GM18502 (cell line): ENCODE data around the gene DCLK2.

ENCODE experiments used
- ATAC-seq: cut with Tn5 transposase; IDR thresholded peaks from one replicate; pipeline ENCODE4 v1.9.1; 2021; ENCODE audit warnings: mild to moderate bottlenecking; ENCODE audit not compliant: unreplicated experiment, poor library complexity

DCLK2 gene

GRCh38 chr4:150078041-150078578 is at the start of gene DCLK2:
Gene DCLK2, plus strand, starts transcription at chr4:150078445. Its CDS starts 583 bp downstream, at chr4:150079028.
- ATAC-seq: no peak

DNA sequence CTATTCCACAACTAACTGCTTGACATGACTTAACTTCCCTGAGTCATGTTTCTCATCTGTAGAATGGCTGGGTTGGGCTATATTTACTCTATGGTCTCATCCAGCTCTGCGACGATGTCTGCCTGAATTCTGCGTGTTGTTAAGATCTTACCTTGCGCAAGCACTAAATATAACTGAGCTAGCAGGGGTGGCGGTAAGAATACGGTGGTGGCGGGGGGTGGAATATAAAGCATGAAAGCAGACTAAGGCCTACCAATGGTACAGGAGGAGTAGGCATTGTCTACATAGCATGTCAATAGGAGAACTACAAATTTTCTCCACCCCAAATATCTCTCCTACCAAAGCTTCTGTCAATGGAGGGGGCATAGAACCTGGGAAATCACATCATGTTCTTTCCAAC is 45.7 kb upstream of the DCLK2 start:
- ATAC-seq: no peak

DNA sequence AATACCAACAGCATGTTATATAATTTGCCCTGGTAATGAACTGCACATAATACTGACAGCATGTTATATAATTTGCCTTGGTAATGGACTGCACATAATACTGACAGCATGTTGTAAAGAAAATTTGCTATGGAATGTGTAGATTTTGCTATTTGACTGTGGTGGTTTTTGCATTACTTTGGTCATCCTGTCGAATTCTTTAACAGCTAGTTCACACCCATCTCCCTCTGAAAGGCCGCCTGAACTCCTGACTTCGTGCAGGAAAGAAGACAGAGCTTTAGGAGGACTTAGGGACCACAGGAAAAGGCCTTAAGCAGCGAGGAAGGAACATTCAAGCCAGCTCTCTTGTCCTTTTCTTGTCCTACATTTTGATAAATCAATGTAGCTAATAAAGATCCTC is 45.2 kb upstream of the DCLK2 start:
- ATAC-seq: no peak

GRCh38 chr4:150033901-150034300 is 44.3 kb upstream of the DCLK2 start:
- no peak for ATAC-seq

GRCh38 chr4:150037251-150037856 is 40.9 kb upstream of the DCLK2 start:
- ATAC-seq: no peak

DNA sequence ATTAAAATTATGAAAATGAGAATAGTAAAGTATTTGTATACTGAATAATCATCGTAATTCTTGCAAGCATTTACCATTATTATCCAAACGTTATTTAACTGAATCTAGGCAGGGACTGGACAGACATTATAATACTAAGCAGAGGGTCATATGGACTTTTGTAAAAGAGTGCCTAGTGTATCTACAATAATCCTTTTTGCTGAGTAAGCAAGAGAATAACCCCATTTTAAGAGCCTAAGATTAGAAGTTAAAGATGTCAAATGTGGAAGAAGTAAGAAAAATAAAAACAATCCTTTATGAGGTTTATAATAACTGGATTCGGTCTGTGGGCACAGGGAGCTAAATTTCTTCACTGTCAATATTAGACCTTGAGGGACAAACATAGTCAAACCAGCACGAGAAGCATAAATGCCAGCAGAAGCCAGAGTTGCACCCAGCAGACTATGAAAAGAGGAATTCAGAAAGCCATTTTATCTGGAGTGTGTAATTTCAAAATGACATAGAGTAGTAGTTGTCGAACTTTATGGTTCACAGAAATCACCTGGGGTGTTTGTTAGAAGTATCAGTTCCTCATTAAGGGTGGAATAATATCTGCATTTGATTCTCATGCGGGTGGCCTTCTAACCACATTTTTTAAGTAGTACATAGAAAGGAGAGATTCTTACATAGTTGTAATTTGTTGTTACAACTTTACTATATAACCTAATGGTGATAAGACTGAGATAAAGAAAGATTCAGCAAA is 39.7 kb upstream of the DCLK2 start:
- ATAC-seq: peak; percentile 95

GRCh38 chr4:150039274-150040127 is 38.7 kb upstream of the DCLK2 start:
- ATAC-seq: peak; percentile 47

- no peak for ATAC-seq
Observed at GRCh38 chr4:150044517-150044916, 33.7 kb upstream of the DCLK2 start.

DNA sequence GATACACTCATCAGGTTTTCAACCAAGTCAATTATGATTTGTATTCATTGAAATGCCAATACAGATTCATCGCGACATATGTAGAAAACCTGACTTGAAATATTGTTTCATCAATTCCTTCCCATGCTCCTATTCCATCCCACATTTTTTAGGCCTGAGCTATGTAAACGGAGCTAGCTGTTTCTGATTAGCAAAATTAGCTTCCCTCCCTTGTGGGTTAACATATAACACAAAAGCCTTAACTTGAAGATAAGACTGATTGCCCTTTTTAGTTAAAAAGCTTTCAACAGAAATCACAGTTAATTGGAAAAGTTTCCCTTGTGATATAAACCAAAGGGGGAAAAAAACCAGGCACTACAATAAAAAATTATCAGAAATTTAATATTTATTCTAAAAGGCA is 32.8 kb upstream of the DCLK2 start:
- no peak for ATAC-seq

DNA sequence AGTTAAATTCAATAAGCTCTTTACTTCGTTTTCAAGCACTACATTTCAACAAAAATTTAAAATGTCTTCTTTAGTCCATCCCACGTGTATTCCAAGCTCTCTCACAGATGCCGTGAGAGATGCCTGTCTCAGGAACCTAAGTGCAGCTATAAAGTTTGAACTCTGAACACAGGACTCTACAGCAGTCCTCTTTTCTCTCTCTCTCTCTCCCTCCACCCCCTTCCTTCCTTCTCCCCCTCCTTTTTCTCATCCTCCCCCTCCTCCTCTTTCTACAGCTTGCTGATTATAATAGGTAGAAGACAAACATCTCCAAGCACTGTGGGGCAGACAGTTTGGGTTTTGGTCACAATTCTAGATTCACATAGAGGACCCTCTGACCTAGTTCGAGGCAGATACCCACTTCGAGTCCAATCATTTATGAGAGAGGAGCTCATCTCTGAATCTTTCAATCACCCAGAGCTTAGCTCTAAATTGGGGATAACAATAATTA is 31.5 kb upstream of the DCLK2 start:
- ATAC-seq: no peak

- ATAC-seq: no peak
Observed at GRCh38 chr4:150047546-150047945, 30.7 kb upstream of the DCLK2 start.

DNA sequence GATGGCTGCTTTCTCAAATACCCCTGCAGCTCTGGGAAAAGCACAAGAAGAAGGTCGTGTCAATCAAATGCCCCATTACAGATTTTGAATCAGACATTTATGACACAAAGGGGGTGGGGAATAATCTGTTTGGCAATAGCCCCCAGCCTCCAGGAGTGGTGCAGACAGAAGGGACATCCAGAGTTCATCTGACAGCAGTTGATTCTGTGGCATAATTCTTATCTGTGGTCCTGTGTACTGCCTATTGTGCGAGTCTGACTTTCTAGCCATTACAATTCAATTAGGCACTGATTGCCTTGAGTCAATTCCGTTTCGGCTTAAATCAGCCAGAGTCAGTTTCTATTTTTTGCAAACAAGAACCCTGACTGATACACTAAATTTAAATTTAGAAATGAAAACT is 28.6 kb upstream of the DCLK2 start:
- ATAC-seq: no peak

DNA sequence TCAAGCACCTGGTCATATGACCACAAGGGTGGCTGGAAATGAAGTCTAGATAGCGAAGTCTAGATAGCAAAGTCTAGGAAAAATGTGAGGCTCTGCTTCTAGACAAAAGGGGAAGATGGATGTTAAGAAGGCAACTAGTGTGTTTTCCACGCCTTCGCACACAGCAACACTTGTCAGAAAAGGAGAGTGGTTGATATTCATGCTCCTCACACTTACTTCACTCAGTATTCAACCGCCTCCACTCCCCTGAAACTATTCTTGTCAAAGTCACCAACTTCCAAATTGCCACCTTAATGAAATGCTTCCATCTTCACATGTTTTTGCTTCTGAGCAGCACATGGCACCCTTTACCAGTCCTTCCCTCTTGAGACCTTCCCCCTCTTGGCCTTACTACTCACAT is 27.7 kb upstream of the DCLK2 start:
- ATAC-seq: no peak

DNA sequence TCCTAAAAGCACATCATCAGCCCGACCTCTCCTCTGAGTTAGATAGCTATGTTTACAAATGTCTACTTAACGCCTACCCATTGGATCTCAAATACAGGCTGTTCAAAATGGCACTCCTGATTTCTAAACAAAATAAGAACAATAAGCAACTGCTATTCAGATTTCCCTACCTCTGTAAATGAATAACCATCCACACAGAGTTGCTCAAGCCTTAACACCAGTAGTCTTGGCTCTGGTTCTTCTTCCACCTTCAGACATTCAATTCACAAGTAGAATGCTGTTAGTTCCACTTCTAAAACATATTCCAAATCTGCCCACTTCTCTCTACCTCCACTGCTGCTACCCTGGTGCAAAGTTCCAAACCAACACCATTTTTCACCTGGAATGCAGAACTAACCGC is 27.1 kb upstream of the DCLK2 start:
- ATAC-seq: no peak

- ATAC-seq: no peak
Observed at GRCh38 chr4:150055467-150055866, 22.8 kb upstream of the DCLK2 start.

DNA sequence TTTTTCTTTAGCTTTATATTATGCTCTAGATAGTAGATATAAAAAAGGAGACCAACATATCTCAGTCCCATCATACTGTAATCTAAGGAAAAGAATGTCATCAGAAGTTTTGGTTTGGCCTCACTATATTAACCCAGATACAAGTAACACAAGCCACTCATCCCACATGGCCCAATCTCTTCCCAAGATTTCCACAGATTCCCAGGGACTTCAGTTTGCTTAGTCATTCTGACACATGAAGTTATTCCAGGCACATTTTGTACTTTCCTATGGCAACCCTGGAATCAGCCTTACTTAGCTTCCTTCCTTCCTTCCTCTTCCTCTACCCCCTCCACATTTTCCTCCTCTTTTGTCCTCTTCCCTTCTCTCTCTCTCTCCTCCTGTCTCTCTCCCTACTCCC is 21.7 kb upstream of the DCLK2 start:
- ATAC-seq: no peak

DNA sequence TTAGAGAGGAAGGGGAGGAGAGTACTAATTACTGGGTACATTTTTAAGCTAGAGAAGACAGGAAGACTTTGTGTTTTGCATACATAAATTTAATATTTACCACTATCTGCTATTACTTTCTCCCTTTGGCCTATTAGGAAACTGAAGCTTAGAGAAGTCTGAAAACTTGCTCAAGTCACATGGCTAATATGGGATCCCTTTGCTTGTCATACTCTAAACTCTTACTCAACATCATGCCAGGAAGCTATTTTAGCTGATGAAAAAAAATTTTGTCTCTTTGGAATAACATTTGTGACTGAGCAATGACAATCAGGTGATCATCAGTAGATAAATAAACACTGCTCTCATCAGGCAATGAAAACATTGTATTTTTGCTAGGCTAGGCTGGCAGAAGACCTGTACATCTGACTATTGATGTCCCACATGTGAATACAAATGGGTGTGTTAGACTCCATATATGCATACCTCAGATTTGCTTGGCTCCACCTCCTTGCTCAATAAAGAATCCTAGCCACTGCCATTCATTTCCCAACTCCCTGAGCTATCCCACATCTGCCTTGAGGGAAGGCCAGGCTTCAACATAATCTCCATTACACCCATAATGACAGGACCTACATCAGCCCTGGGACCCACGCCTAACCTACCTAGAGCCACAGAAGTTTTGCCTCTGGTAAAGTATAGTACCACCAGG is 17.0 kb upstream of the DCLK2 start:
- ATAC-seq: no peak

- no peak for ATAC-seq
Observed at GRCh38 chr4:150063128-150063527, 15.1 kb upstream of the DCLK2 start.

DNA sequence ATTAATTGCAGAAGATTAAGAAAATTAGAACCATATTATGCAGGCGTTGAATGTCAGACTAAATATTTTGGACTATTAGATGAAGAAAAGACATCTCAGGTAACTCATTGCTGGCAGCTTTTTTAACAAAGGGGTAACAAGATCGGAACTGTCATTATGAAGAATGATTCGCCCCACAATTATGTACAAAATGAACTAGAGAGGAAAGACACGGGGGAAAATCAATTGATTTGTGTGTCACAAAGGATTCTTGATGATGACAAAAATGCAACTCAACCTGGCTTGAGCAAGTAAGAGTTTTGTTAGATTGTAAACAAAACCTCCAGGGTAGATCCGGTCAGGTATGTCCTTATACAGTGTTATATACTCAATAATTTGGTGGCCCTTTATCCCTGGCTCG is 12.5 kb upstream of the DCLK2 start:
- ATAC-seq: no peak

- ATAC-seq: no peak
Observed at GRCh38 chr4:150067859-150068258, 10.4 kb upstream of the DCLK2 start.
